PC-9 (cell line): ENCODE results near the gene ARID4A. TPM values are rescaled to one million over a fixed set of nuclear protein-coding genes. Genes with fewer than 3 reads are reported as not detected.
"Not testable (repeated sequence)": the region's sequence is repeated elsewhere in the genome, so short reads cannot be mapped to it uniquely, and the experiment has no call there.

ENCODE experiments used
- Bru-seq: library from RNA; stranded (reverse); fragments of 400-500 nt; gene quantifications from one replicate; lab custom pipeline; 2021; lab: Mats Ljungman, UMichigan
- BruChase-seq, 2 experiments: library from RNA; stranded (reverse); fragments of 400-500 nt; gene quantifications; one replicate each; lab custom pipeline; 2021; lab: Mats Ljungman, UMichigan
- BruUV-seq: library from RNA; stranded (reverse); fragments of 400-500 nt; replicated peaks from 2 replicates; lab custom pipeline; 2021; lab: Mats Ljungman, UMichigan
- CTCF ChIA-PET: fragments of 300-600 bp; sonication (Branson Sonifier 250); formaldehyde crosslinking; loops from one replicate; lab custom pipeline; 2022; ENCODE audit warnings: antibody characterized with exemption; lab: Charles Lee
- POLR2A ChIA-PET: fragments of 300-600 bp; sonication (Branson Sonifier 250); formaldehyde crosslinking; loops from one replicate; lab custom pipeline; 2022; ENCODE audit warnings: antibody characterized with exemption; ENCODE audit not compliant: unreplicated experiment; lab: Charles Lee
- DNase-seq, 2 experiments: peaks; one replicate each; pipeline versions ENCODE4 v3.0.0 to v3.0.0-alpha.2; 2015 to 2022; ENCODE audit warnings: mixed read lengths in 1 of 2
- H2AFZ ChIP-seq: fragments of 200-600 bp; sonication (generic); 2 replicates; pipeline ENCODE4 v1.8.1; 2017; ENCODE audit warnings: antibody characterized with exemption
- H3F3A ChIP-seq: fragments of 200-600 bp; sonication (generic); 2 replicates; pipeline ENCODE4 v1.8.1; 2017; ENCODE audit warnings: antibody characterized with exemption, mild to moderate bottlenecking, low read depth; ENCODE audit not compliant: insufficient read depth
- H3K27ac ChIP-seq: fragments of 200-600 bp; sonication (generic); 2 replicates; pipeline ENCODE4 v1.6.1; 2016; ENCODE audit warnings: mixed run types
- H3K27me3 ChIP-seq: fragments of 200-600 bp; sonication (generic); 2 replicates; pipeline ENCODE4 v1.6.1; 2016; ENCODE audit warnings: low read depth, mixed run types; ENCODE audit not compliant: insufficient read depth
- H3K36me3 ChIP-seq: fragments of 200-600 bp; sonication (generic); 2 replicates; pipeline ENCODE4 v1.6.1; 2016; ENCODE audit warnings: low read depth, mixed run types
- H3K4me1 ChIP-seq: fragments of 200-600 bp; sonication (generic); replicated peaks from 2 replicates; pipeline ENCODE4 v1.6.1; 2016; ENCODE audit warnings: mixed run types; ENCODE audit not compliant: insufficient read depth
- H3K4me2 ChIP-seq: fragments of 200-600 bp; sonication (generic); 2 replicates; pipeline ENCODE4 v1.6.1; 2017; ENCODE audit warnings: mixed run types
- H3K4me3 ChIP-seq: fragments of 200-600 bp; sonication (generic); 2 replicates; pipeline ENCODE4 v1.6.1; 2016; ENCODE audit warnings: mixed run types
- H3K79me2 ChIP-seq: fragments of 200-600 bp; sonication (generic); 2 replicates; pipeline ENCODE4 v1.6.1; 2017; ENCODE audit warnings: low read depth, mixed run types
- H3K9me2 ChIP-seq: fragments of 200-600 bp; sonication (generic); 2 replicates; pipeline ENCODE4 v1.8.1; 2017; ENCODE audit warnings: mild to moderate bottlenecking; ENCODE audit not compliant: insufficient read depth
- H3K9me3 ChIP-seq: fragments of 200-600 bp; sonication (generic); 2 replicates; pipeline ENCODE4 v1.8.1; 2016; ENCODE audit warnings: low read depth; ENCODE audit not compliant: insufficient read depth
- H4K20me1 ChIP-seq: fragments of 200-600 bp; sonication (generic); 2 replicates; pipeline ENCODE4 v1.8.1; 2017; ENCODE audit not compliant: insufficient read depth
- CTCF ChIP-seq: fragments of 200-600 bp; sonication (generic); conservative IDR thresholded peaks from 2 replicates; pipeline ENCODE4 v1.6.1; 2017; ENCODE audit warnings: mixed run types, antibody characterized with exemption, mild to moderate bottlenecking, moderate library complexity
- EZH2 ChIP-seq: fragments of 200-600 bp; sonication (generic); IDR thresholded peaks from 2 replicates; pipeline ENCODE4 v1.8.0; 2017; ENCODE audit warnings: antibody characterized with exemption, low read depth
- intact Hi-C: fragments of 100-400 bp; cut with micrococcal nuclease; formaldehyde crosslinking; loops from one replicate; pipeline ENCODE4 v1.10.0; 2022; ENCODE audit not compliant: unreplicated experiment
- long read RNA-seq: library from polyadenylated mRNA; stranded (forward); transcript quantifications from one replicate; pipeline ENCODE4 v2.0.0, GENCODE V29; 2022
- total RNA-seq: library from RNA; stranded (reverse); gene quantifications from 2 replicates; pipeline ENCODE4 v1.2.3, GENCODE V29; 2021

ARID4A gene
- total RNA-seq = 17.0 and 22.2 TPM in 2 replicates
- Bru-seq, nascent RNA = percentile 71 among the genes with signal in this experiment
- BruChase-seq, experiment 1, labeled RNA remaining after a 2-hour chase = percentile 72 among the genes with signal in this experiment
- BruChase-seq, experiment 2, labeled RNA remaining after a 6-hour chase = percentile 61 among the genes with signal in this experiment
- long read RNA-seq, full-length matches to known transcripts = 2 of 4 reads
- long read RNA-seq, partial matches to known transcripts = 1 of 4 reads
- long read RNA-seq, other reads (novel, unspliced or antisense) = 1 of 4 reads

- Histone ChIP-seq H3K79me2 (peaks cover 55% of the 10 kb centered on the region), H3K9me3 (no peaks in the 10 kb centered on the region), H3K27ac (peak within 1 kb of the TSS; percentile 97), H3K4me1 (peaks cover 21% of the 10 kb centered on the region), H3K9me2 (no peaks in the 10 kb centered on the region; the same call in 1 of the 2 replicates), H3K27me3 (no peaks in the 10 kb centered on the region), H3K36me3 (0 out of 2 replicates have a peak, but pooled peaks cover 19% of the 10 kb centered on the region), H3K4me3 (peak within 1 kb of the TSS; percentile 80), H3K4me2 (peak within 1 kb of the TSS; percentile 99), H4K20me1 (peaks cover 38% of the 10 kb centered on the region), H2AFZ (peak within 1 kb of the TSS; percentile 91), H3F3A (peaks cover 7% of the 10 kb centered on the region; the same call in 1 of the 2 replicates)
- ChIA-PET POLR2A (interaction anchor here (0.5 to 1.3 kb wide), 11 partner anchors 39 to 1898 kb away, joined by 3 to 34 read pairs (median 6); partner anchors contain the start of gene PSMA3), CTCF (interaction anchor here (0.7 kb wide), 1 partner anchor 99 kb away, joined by 3 read pairs; the partner anchor contains the start of gene ACTR10)
- peak in 1 of 2 experiments; percentile 25 for DNase-seq
- no TSS peak for BruUV-seq
- intact Hi-C loops = loop anchor here (1.0 kb wide), 1 partner anchor 54 kb away; the partner anchor contains the start of gene PSMA3
- TF ChIP-seq CTCF (no peak), EZH2 (no peak)
These were observed at the start of gene ARID4A for GRCh38 chr14:58298477-58299400. ARID4A (plus strand) TSS chr14:58298555; CDS start chr14:58299855, 1,300 bp downstream.

GRCh38 chr14:58249611-58250010 is 48.7 kb upstream of the ARID4A start:
- no peaks in the 10 kb centered on the region for H3K9me3 ChIP-seq
- no peak overlapping the region for H3K4me2 ChIP-seq
- intact Hi-C loops = loop anchor here (10.0 kb wide), 1 partner anchor 145 kb away; no protein-coding TSS in a partner anchor
- H3K9me2 ChIP-seq = no peaks in the 10 kb centered on the region
- no peak overlapping the region for H3K27ac ChIP-seq
- H3K27me3 ChIP-seq = no peaks in the 10 kb centered on the region
- peaks cover 18% of the 10 kb centered on the region for H3K4me1 ChIP-seq
- H4K20me1 ChIP-seq = peaks cover 56% of the 10 kb centered on the region
- peaks cover 88% of the 10 kb centered on the region for H3K79me2 ChIP-seq
- ChIA-PET CTCF (no interaction called here), POLR2A (no interaction called here)
- H2AFZ ChIP-seq = no peak overlapping the region
- H3K36me3 ChIP-seq = peaks cover 45% of the 10 kb centered on the region
- no peak for DNase-seq
- H3F3A ChIP-seq = peaks cover 33% of the 10 kb centered on the region
- TF ChIP-seq CTCF (no peak), EZH2 (no peak)
- H3K4me3 ChIP-seq = no peak overlapping the region
- no TSS peak for BruUV-seq

- H3K9me2 ChIP-seq = no peaks in the 10 kb centered on the region
- TF ChIP-seq CTCF = no peak
- no peak for TF ChIP-seq EZH2
- H3K9me3 ChIP-seq = no peaks in the 10 kb centered on the region
- H3K36me3 ChIP-seq = peaks cover 39% of the 10 kb centered on the region
- no peak overlapping the region for H3K27ac ChIP-seq
- H2AFZ ChIP-seq = no peak overlapping the region
- no peaks in the 10 kb centered on the region for H3K4me1 ChIP-seq
- intact Hi-C loops = no loop called here
- CTCF ChIA-PET = no interaction called here
- H3K79me2 ChIP-seq = peaks cover 16% of the 10 kb centered on the region
- no peaks in the 10 kb centered on the region for H3K27me3 ChIP-seq
- peaks cover 48% of the 10 kb centered on the region for H4K20me1 ChIP-seq
- no peak overlapping the region for H3K4me2 ChIP-seq
- peaks cover 10% of the 10 kb centered on the region for H3F3A ChIP-seq
- no peak overlapping the region for H3K4me3 ChIP-seq
- no TSS peak for BruUV-seq
- POLR2A ChIA-PET = interaction anchor here (0.7 kb wide), 1 partner anchor 40 kb away, joined by 6 read pairs; the partner anchor contains the start of gene ARID4A
- no peak for DNase-seq
These were observed 40.2 kb upstream of the ARID4A start for GRCh38 chr14:58258156-58258555.

GRCh38 chr14:58262005-58262404 is 36.4 kb upstream of the ARID4A start:
- BruUV-seq, H3K4me2 ChIP-seq, H3K27me3 ChIP-seq, H3K4me3 ChIP-seq, CTCF ChIA-PET, H3K4me1 ChIP-seq, H3K9me3 ChIP-seq, DNase-seq, intact Hi-C loops, H3K9me2 ChIP-seq, POLR2A ChIA-PET, H2AFZ ChIP-seq, H3K79me2 ChIP-seq, H3K27ac ChIP-seq: not testable (repeated sequence)
- peaks cover 55% of the 10 kb centered on the region for H3K36me3 ChIP-seq
- H3F3A ChIP-seq = peaks cover 29% of the 10 kb centered on the region
- peaks cover 34% of the 10 kb centered on the region for H4K20me1 ChIP-seq
